ENCODE data around the gene ADAMTSL3. TPM values are rescaled to one million over a fixed set of nuclear protein-coding genes. Genes with fewer than 3 reads are reported as not detected.
"Not testable (repeated sequence)": the region's sequence is repeated elsewhere in the genome, so short reads cannot be mapped to it uniquely, and the experiment has no call there.

ADAMTSL3 gene
- total RNA-seq, 1 donor from 2014 or later, result 2.4 TPM

DNA sequence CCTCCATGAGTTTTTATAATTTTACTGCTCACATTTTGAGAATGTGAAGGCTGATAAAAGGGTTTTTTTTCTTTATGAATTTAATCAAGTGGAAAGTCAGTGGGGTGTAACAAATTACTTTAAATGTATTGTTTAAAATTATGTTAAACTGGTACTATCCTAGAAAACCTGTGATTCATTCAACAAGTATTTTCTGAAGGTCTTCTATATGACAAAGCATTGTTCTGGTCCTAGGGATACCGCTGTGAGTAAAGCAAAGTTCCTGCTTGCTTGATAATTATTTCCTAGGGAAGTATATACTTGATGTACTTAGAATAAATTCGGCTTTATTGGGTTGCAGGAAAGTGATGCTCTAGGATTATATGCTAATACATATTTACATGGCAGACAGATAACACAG lies 428.8 kb downstream of the ADAMTSL3 start:
- H3K79me2 ChIP-seq (ENCODE audit: insufficient read depth, low read length), result no peaks in the 10 kb centered on the region
- peaks cover 20% of the 10 kb centered on the region for H3K4me1 ChIP-seq (ENCODE audit: insufficient read depth, low read length)
- no peaks in the 10 kb centered on the region for H4K20me1 ChIP-seq (ENCODE audit: insufficient read depth, low read length)
- H3K27ac ChIP-seq (ENCODE audit: low read depth, low read length), result no peak overlapping the region
- H3K4me3 Mint-ChIP-seq (ENCODE audit: unreplicated experiment), result no peak overlapping the region
- no peaks in the 10 kb centered on the region for H3K36me3 ChIP-seq (ENCODE audit: insufficient read depth, low read length)
- no peak overlapping the region for H2AFZ ChIP-seq (ENCODE audit: low read depth, low read length)
- peaks cover 9% of the 10 kb centered on the region for H3K27me3 Mint-ChIP-seq (ENCODE audit: low read depth, unreplicated experiment)
- no peak for FAIRE-seq
- H3K4me3 ChIP-seq (ENCODE audit: insufficient read depth, low read depth, low read length), result no peak overlapping the region
- peak; percentile 27 for DNase-seq (ENCODE audit: low read depth)
- TF ChIP-seq, protein P1, sequence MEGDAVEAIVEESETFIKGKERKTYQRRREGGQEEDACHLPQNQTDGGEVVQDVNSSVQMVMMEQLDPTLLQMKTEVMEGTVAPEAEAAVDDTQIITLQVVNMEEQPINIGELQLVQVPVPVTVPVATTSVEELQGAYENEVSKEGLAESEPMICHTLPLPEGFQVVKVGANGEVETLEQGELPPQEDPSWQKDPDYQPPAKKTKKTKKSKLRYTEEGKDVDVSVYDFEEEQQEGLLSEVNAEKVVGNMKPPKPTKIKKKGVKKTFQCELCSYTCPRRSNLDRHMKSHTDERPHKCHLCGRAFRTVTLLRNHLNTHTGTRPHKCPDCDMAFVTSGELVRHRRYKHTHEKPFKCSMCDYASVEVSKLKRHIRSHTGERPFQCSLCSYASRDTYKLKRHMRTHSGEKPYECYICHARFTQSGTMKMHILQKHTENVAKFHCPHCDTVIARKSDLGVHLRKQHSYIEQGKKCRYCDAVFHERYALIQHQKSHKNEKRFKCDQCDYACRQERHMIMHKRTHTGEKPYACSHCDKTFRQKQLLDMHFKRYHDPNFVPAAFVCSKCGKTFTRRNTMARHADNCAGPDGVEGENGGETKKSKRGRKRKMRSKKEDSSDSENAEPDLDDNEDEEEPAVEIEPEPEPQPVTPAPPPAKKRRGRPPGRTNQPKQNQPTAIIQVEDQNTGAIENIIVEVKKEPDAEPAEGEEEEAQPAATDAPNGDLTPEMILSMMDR (IDR thresholded peaks at IDR 0.05; ENCODE audit: insufficient read depth, low read depth, low read length), result no peak
- TF ChIP-seq EZH2 (IDR thresholded peaks at IDR 0.05; ENCODE audit: insufficient read depth, low read length), result no peak
- no peaks in the 10 kb centered on the region for H3K27me3 ChIP-seq (ENCODE audit: insufficient read depth, low read length)
- H3K36me3 Mint-ChIP-seq (ENCODE audit: low read depth, unreplicated experiment), result no peaks in the 10 kb centered on the region
- no peak overlapping the region for H3K9ac ChIP-seq (ENCODE audit: low read length)
- peaks cover 4% of the 10 kb centered on the region for H3K9me3 Mint-ChIP-seq (ENCODE audit: unreplicated experiment)
- no peak overlapping the region for H3K27ac Mint-ChIP-seq (ENCODE audit: unreplicated experiment)
- H3K4me1 Mint-ChIP-seq (ENCODE audit: low read depth, unreplicated experiment), result peaks cover 18% of the 10 kb centered on the region
- H3K9me3 ChIP-seq (ENCODE audit: insufficient read depth, low read depth, low read length), result no peaks in the 10 kb centered on the region
- no peak overlapping the region for H3K4me2 ChIP-seq (ENCODE audit: low read length)

DNA sequence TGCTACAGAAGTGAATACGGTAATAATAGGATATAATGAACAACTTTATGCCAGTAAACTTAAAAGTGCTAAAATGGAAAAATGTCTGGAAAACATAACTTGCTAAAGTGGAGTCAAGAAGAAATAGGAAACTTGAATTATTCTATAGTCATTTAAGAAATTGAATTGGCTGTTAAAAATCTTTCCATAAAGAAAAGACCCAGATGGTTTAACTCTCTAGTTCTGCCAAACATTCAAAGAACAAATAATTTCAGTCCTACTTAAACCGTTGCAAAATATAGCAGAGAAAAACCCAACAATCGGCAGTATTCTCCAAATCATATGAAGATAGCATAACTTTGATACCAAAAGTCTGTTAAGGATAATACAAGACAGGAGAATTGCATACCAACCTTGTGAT lies 432.1 kb downstream of the ADAMTSL3 start:
- H4K20me1 ChIP-seq (ENCODE audit: insufficient read depth, low read length); H2AFZ ChIP-seq (ENCODE audit: low read depth, low read length); H3K4me3 Mint-ChIP-seq (ENCODE audit: unreplicated experiment); FAIRE-seq; H3K27me3 ChIP-seq (ENCODE audit: insufficient read depth, low read length); DNase-seq (ENCODE audit: low read depth); H3K36me3 ChIP-seq (ENCODE audit: insufficient read depth, low read length); H3K36me3 Mint-ChIP-seq (ENCODE audit: low read depth, unreplicated experiment); H3K4me2 ChIP-seq (ENCODE audit: low read length); H3K9me3 ChIP-seq (ENCODE audit: insufficient read depth, low read depth, low read length); H3K27ac Mint-ChIP-seq (ENCODE audit: unreplicated experiment); H3K9me3 Mint-ChIP-seq (ENCODE audit: unreplicated experiment); H3K27me3 Mint-ChIP-seq (ENCODE audit: low read depth, unreplicated experiment); H3K27ac ChIP-seq (ENCODE audit: low read depth, low read length); H3K79me2 ChIP-seq (ENCODE audit: insufficient read depth, low read length); H3K9ac ChIP-seq (ENCODE audit: low read length); H3K4me3 ChIP-seq (ENCODE audit: insufficient read depth, low read depth, low read length): not testable (repeated sequence)
- peaks cover 13% of the 10 kb centered on the region for H3K4me1 Mint-ChIP-seq (ENCODE audit: low read depth, unreplicated experiment)
- H3K4me1 ChIP-seq (ENCODE audit: insufficient read depth, low read length), result peaks cover 12% of the 10 kb centered on the region

Other genes with a start within 250 kb of the ADAMTSL3 start
- gene SH3GL3, start 206.8 kb upstream of the ADAMTSL3 start, total RNA-seq, result 2.5 and 2.7 TPM in 2 replicates

Measured in astrocyte (in vitro differentiated cells and primary cell).